IMR-90 (cell line): Measurements from ENCODE around the gene HSPA9. TPM values are rescaled to one million over a fixed set of nuclear protein-coding genes. Genes with fewer than 3 reads are reported as not detected.

Experiments used
- ATAC-seq: fragments of 200-7000 bp; cut with Tn5 transposase; 2 replicates; pipeline ENCODE4 v1.9.1; 2020; ENCODE audit warnings: low read depth, mild to moderate bottlenecking, moderate library complexity
- BruUV-seq: library from RNA; stranded (reverse); fragments of 400-500 nt; replicated peaks from 2 replicates; lab custom pipeline; 2021; lab: Mats Ljungman, UMichigan
- CTCF ChIA-PET: fragments of 300-600 bp; formaldehyde crosslinking; extraction: SDS; loops from one replicate; lab custom pipeline; 2021; ENCODE audit warnings: antibody characterized with exemption; lab: Yijun Ruan, JAX
- POLR2A ChIA-PET: fragments of 300-600 bp; sonication (Branson Sonifier 250); formaldehyde crosslinking; loops from one replicate; lab custom pipeline; 2022; ENCODE audit warnings: antibody characterized with exemption; ENCODE audit not compliant: unreplicated experiment; lab: Charles Lee
- DNase-seq: peaks from one replicate; pipeline ENCODE4 v3.0.0; 2013
- H2AFZ ChIP-seq: replicated peaks from 2 replicates; pipeline ENCODE3; 2013; ENCODE audit warnings: low read length, mild to moderate bottlenecking; ENCODE audit not compliant: poor library complexity
- H2AK5ac ChIP-seq: 2 replicates; pipeline ENCODE4 v1.6.1; 2013; ENCODE audit warnings: low read depth, low read length, inconsistent platforms
- H2AK9ac ChIP-seq: replicated peaks from 2 replicates; pipeline ENCODE3; 2013; ENCODE audit warnings: mild to moderate bottlenecking, low read depth, low read length, moderate library complexity; ENCODE audit not compliant: poor library complexity
- H2BK120ac ChIP-seq: 2 replicates; pipeline ENCODE4 v1.6.1; 2013; ENCODE audit warnings: low read depth, low read length, inconsistent platforms
- H2BK15ac ChIP-seq: 3 replicates; pipeline ENCODE4 v1.6.1; 2013; ENCODE audit warnings: low read depth, low read length, inconsistent platforms
- H2BK20ac ChIP-seq: 2 replicates; pipeline ENCODE4 v1.6.1; 2013; ENCODE audit warnings: low read depth, mild to moderate bottlenecking, inconsistent platforms, low read length, moderate library complexity
- H2BK5ac ChIP-seq: 2 replicates; pipeline ENCODE4 v1.6.1; 2013; ENCODE audit warnings: mild to moderate bottlenecking, low read depth, low read length, inconsistent platforms; ENCODE audit not compliant: poor library complexity, severe bottlenecking
- H3K14ac ChIP-seq: replicated peaks from 2 replicates; pipeline ENCODE4 v1.6.1; 2013; ENCODE audit warnings: low read depth, low read length, inconsistent platforms
- H3K18ac ChIP-seq: 2 replicates; pipeline ENCODE4 v1.6.1; 2013; ENCODE audit warnings: low read depth, low read length, control low read depth
- H3K23ac ChIP-seq: 2 replicates; pipeline ENCODE4 v1.6.1; 2013; ENCODE audit warnings: low read depth, low read length, inconsistent platforms
- H3K27ac ChIP-seq: 2 replicates; pipeline ENCODE4 v1.5.1; 2013; ENCODE audit warnings: mild to moderate bottlenecking, control low read depth, low read length; ENCODE audit not compliant: insufficient read depth
- H3K27me3 ChIP-seq: 2 replicates; pipeline ENCODE4 v1.6.1; 2013; ENCODE audit warnings: low read length; ENCODE audit not compliant: control insufficient read depth, insufficient read depth
- H3K36me3 ChIP-seq: 2 replicates; pipeline ENCODE4 v1.6.1; 2013; ENCODE audit warnings: low read length, mixed read lengths; ENCODE audit not compliant: control insufficient read depth, insufficient read depth
- H3K4ac ChIP-seq: 2 replicates; pipeline ENCODE4 v1.6.1; 2013; ENCODE audit warnings: low read depth, low read length, inconsistent platforms
- H3K4me1 ChIP-seq: 2 replicates; pipeline ENCODE4 v1.6.1; 2013; ENCODE audit warnings: low read length, mixed read lengths; ENCODE audit not compliant: control insufficient read depth, insufficient read depth
- H3K4me2 ChIP-seq: 2 replicates; pipeline ENCODE4 v1.6.1; 2013; ENCODE audit warnings: low read depth, mild to moderate bottlenecking, control low read depth, low read length, moderate library complexity
- H3K4me3 ChIP-seq: 2 replicates; pipeline ENCODE4 v1.5.1; 2013; ENCODE audit warnings: low read depth, mild to moderate bottlenecking, control low read depth, low read length, moderate library complexity; ENCODE audit not compliant: insufficient read depth
- H3K56ac ChIP-seq: 2 replicates; pipeline ENCODE4 v1.6.1; 2013; ENCODE audit warnings: low read length, inconsistent platforms; ENCODE audit not compliant: insufficient read depth; ENCODE audit errors: extremely low read depth
- H3K79me1 ChIP-seq, 2 experiments: 2 replicates each; pipeline ENCODE4 v1.6.1; 2013; ENCODE audit warnings: low read length in 2 of 2, inconsistent platforms in 1 of 2, low read depth in 1 of 2
- H3K9ac ChIP-seq: 2 replicates; pipeline ENCODE4 v1.6.1; 2013; ENCODE audit warnings: low read depth, low read length, control low read depth
- H3K9me1 ChIP-seq: 2 replicates; pipeline ENCODE4 v1.6.1; 2013; ENCODE audit warnings: low read length, inconsistent platforms; ENCODE audit not compliant: insufficient read depth
- H3K9me3 ChIP-seq: 2 replicates; pipeline ENCODE4 v1.6.1; 2013; ENCODE audit warnings: low read length; ENCODE audit not compliant: control insufficient read depth, insufficient read depth
- H4K20me1 ChIP-seq: 2 replicates; pipeline ENCODE4 v1.6.1; 2013; ENCODE audit warnings: low read length, inconsistent platforms; ENCODE audit not compliant: insufficient read depth
- H4K5ac ChIP-seq: 2 replicates; pipeline ENCODE4 v1.6.1; 2013; ENCODE audit warnings: mild to moderate bottlenecking, low read depth, low read length, control low read depth
- H4K8ac ChIP-seq, 2 experiments: 2 replicates each; pipeline ENCODE4 v1.6.1; 2013; ENCODE audit warnings: low read depth in 2 of 2, low read length in 2 of 2, control low read depth in 1 of 2, inconsistent platforms in 1 of 2
- H4K91ac ChIP-seq: 2 replicates; pipeline ENCODE4 v1.6.1; 2013; ENCODE audit warnings: low read depth, low read length, inconsistent platforms; ENCODE audit not compliant: insufficient read depth
- CHD1 ChIP-seq: IDR thresholded peaks from 2 replicates; pipeline ENCODE4 v1.6.1; 2012; ENCODE audit warnings: low read depth, low read length, improper control_type of control experiment
- ELK1 ChIP-seq: fragments of 150-350 bp; IDR thresholded peaks from 2 replicates; pipeline ENCODE4 v1.6.1; 2016; ENCODE audit warnings: low read depth, mild to moderate bottlenecking, low read length, moderate library complexity, borderline replicate concordance
- FOS ChIP-seq: fragments of 150-350 bp; IDR thresholded peaks from 2 replicates; pipeline ENCODE4 v1.6.1; 2016; ENCODE audit warnings: low read depth, low read length
- MAZ ChIP-seq: IDR thresholded peaks from 2 replicates; pipeline ENCODE4 v1.6.1; 2012; ENCODE audit warnings: low read depth, mild to moderate bottlenecking, low read length, improper control_type of control experiment, moderate library complexity, borderline replicate concordance
- NFE2L2 ChIP-seq: fragments of 150-350 bp; IDR thresholded peaks from 2 replicates; pipeline ENCODE4 v1.6.1; 2016; ENCODE audit warnings: low read depth, mild to moderate bottlenecking, low read length
- POLR2A ChIP-seq: IDR thresholded peaks from 2 replicates; pipeline ENCODE4 v1.6.1; 2012; ENCODE audit warnings: mild to moderate bottlenecking, low read depth, low read length
- RAD21 ChIP-seq: IDR thresholded peaks from 2 replicates; pipeline ENCODE4 v1.6.1; 2012; ENCODE audit warnings: low read length, improper control_type of control experiment
- RFX5 ChIP-seq: IDR thresholded peaks from 2 replicates; pipeline ENCODE4 v1.8.0; 2012; ENCODE audit warnings: low read depth, mild to moderate bottlenecking, low read length, moderate library complexity
- WGBS, 2 experiments: methylation state at CpG; one replicate each; pipeline versions ENCODE4 v1.1.5 to v1.1.7; 2013; ENCODE audit warnings: missing lambda C conversion rate in 2 of 2; ENCODE audit not compliant: insufficient read length in 1 of 2; ENCODE audit errors: extremely low coverage in 2 of 2; 5-methylcytosine and 5-hydroxymethylcytosine counted together
- dilution Hi-C: fragments of 300-500 bp; cut with HindIII; formaldehyde crosslinking; loops from one replicate; pipeline ENCODE4 v1.14.3; 2018; ENCODE audit warnings: low sequenced_read_pairs; ENCODE audit not compliant: unreplicated experiment
- in situ Hi-C: fragments of 300-500 bp; cut with MboI; formaldehyde crosslinking; loops from 3 replicates; pipeline ENCODE4 v1.14.3; 2019; ENCODE audit warnings: low sequenced_read_pairs, inconsistent platforms, mixed read lengths
- intact Hi-C: fragments of 100-400 bp; cut with micrococcal nuclease; formaldehyde crosslinking; loops from 2 replicates; pipeline ENCODE4 v1.10.0; 2022
- polyA plus RNA-seq, 3 experiments: library from polyadenylated mRNA; depleted of rRNA; stranded (reverse); fragments of >200 nt; gene quantifications; 2 replicates each; pipeline ENCODE4 v1.2.3, GENCODE V29; 2012; ENCODE audit warnings: low replicate concordance in 1 of 3
- total RNA-seq: library from RNA; depleted of rRNA; stranded (reverse); fragments of >200 nt; gene quantifications from 2 replicates; pipeline ENCODE4 v1.2.3, GENCODE V29; 2012

The HSPA9 gene
- total and polyA plus RNA-seq, 2 of the 4 experiments (the other 2 are of a cell fraction) = 157 to 472 TPM

- Histone ChIP-seq H2AFZ (no peak overlapping the region), H3K36me3 (no peaks in the 10 kb centered on the region), H3K4me1 (no peaks in the 10 kb centered on the region), H3K9me1 (no peaks in the 10 kb centered on the region), H4K8ac (no peak overlapping the region), H3K4me2 (no peak overlapping the region), H2AK9ac (no peak overlapping the region), H3K9me3 (no peaks in the 10 kb centered on the region), H3K14ac (no peak overlapping the region), H3K79me1 (no peaks in the 10 kb centered on the region), H3K27me3 (peaks cover 16% of the 10 kb centered on the region), H3K4me3 (no peak overlapping the region), H2AK5ac (no peak overlapping the region), H3K9ac (no peak overlapping the region), H2BK5ac (no peak overlapping the region), H4K91ac (no peak overlapping the region), H2BK20ac (no peak overlapping the region), H3K56ac (no peak overlapping the region), H2BK120ac (no peak overlapping the region), H4K5ac (no peak overlapping the region), H3K23ac (no peak overlapping the region), H4K20me1 (no peaks in the 10 kb centered on the region), H3K18ac (no peak overlapping the region), H3K4ac (no peak overlapping the region), H3K27ac (no peak overlapping the region), H2BK15ac (no peak overlapping the region)
- dilution Hi-C loops = no loop called here
- CTCF ChIA-PET = interaction anchor here (0.6 kb wide), 1 partner anchor 41 kb away, joined by 3 read pairs; no protein-coding TSS in a partner anchor
- no peak for DNase-seq
- WGBS, 2 experiments = no CpG with 5 or more reads among the region's 4 CpGs
- in situ Hi-C loops = no loop called here
- no peak for ATAC-seq
- TF ChIP-seq POLR2A = no peak
- TF ChIP-seq RFX5 = no peak
- no peak for TF ChIP-seq MAZ
- TF ChIP-seq CHD1 = no peak
- no peak for TF ChIP-seq ELK1
- no peak for TF ChIP-seq FOS
- no peak for TF ChIP-seq NFE2L2
- no peak for TF ChIP-seq RAD21
- no TSS peak for BruUV-seq
- POLR2A ChIA-PET = no interaction called here
- intact Hi-C loops = no loop called here
These were observed 45.5 kb upstream of the HSPA9 start for GRCh38 chr5:138620663-138621224.
